Measurements from ENCODE around the gene UPF1.
"Not testable (repeated sequence)": the region's sequence is repeated elsewhere in the genome, so short reads cannot be mapped to it uniquely, and the experiment has no call there.

UPF1 gene

DNA sequence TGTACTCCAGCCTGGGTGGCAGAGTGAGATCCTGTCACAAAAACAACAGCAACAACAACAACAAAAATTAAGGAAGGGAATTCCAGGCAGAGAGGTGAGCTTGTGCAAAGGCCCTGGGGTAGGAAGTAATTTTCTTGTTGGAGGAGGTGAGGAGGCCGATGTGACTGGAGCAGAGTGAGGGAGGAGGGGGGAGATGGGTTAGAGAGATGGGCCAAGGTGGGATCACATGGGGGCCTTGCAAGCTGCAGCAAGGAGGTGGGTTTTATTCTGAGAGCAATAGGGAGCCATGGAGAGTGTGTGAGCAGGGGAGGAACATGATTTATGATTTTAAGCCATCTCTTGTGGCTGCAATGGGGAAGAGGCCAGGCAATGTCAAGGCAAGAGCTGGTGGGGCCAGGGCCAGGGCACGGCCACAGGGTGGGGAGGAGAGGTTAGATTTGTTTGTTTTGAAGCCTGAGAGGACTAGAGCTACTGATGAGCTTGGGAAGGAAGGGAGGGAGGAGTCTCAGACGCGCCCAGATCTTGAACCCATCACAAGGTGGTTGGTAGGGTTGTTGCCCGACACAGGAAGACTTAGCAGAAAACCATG is 28.1 kb upstream of the UPF1 start:
- ChIA-PET CTCF (no interaction called here), POLR2A (no interaction called here)
- peak; percentile 36; the same call in 1 of the 2 replicates for TF ChIP-seq PKNOX1 (IDR thresholded peaks at IDR 0.05)
- no peak for TF ChIP-seq HDGF (IDR thresholded peaks at IDR 0.05; ENCODE audit: borderline replicate concordance)

DNA sequence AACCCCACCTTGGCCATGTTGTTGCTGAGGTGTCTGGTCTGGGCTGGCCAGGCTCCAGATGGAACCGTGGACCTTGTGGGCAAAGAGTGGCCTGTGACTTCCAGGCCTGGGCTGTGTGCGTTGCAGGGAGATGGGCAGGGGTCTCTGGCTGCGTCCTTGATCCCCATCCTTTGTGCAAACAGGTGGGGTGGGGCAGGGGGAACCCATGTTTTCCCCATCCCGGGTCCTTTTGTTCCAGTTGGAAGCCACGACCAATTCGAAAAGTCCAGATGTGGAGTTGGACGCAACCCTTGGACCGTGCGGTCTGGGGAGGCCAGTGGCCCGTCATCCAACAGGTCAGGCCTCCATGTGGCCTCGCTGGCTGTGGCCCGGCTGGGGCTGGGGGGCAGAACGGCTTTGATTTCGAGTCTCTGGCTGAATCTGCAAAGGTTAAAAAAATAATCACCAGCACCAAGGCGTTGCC is 27.6 kb upstream of the UPF1 start:
- no peak for DNase-seq (ENCODE audit: extremely low spot score)
- TF ChIP-seq CTBP1 (IDR thresholded peaks at IDR 0.05; ENCODE audit: borderline replicate concordance): no peak
- no peak for TF ChIP-seq FOXA1 (IDR thresholded peaks at IDR 0.05)
- TF ChIP-seq FOXK2 (IDR thresholded peaks at IDR 0.05): no peak
- no peak for TF ChIP-seq ELF4 (IDR thresholded peaks at IDR 0.05)
- no peak for TF ChIP-seq SP1 (IDR thresholded peaks at IDR 0.05)
- CTCF ChIA-PET: no interaction called here

More for the DNA sequence above, 28.1 kb upstream of the UPF1 start:
- DNase-seq (ENCODE audit: extremely low spot score): no peak

GRCh38 chr19:18804643-18805042 is 27.1 kb upstream of the UPF1 start:
- ChIA-PET POLR2A (no interaction called here), CTCF (no interaction called here)
- DNase-seq (ENCODE audit: extremely low spot score): no peak
- TF ChIP-seq FOXM1 (IDR thresholded peaks at IDR 0.05; ENCODE audit: borderline replicate concordance): no peak
- no peak for TF ChIP-seq L3MBTL2 (conservative IDR thresholded peaks at IDR 0.05)
- TF ChIP-seq HDGF (IDR thresholded peaks at IDR 0.05; ENCODE audit: borderline replicate concordance): no peak
- no peak for TF ChIP-seq ZNF384 (IDR thresholded peaks at IDR 0.05)
- no peak for TF ChIP-seq CTBP1 (IDR thresholded peaks at IDR 0.05; ENCODE audit: borderline replicate concordance)
- TF ChIP-seq ARNT (IDR thresholded peaks at IDR 0.05): no peak
- no peak for TF ChIP-seq LEF1 (IDR thresholded peaks at IDR 0.05; ENCODE audit: borderline replicate concordance)
- no peak for TF ChIP-seq TARDBP (IDR thresholded peaks at IDR 0.05)
- no peak for TF ChIP-seq FOXA1 (IDR thresholded peaks at IDR 0.05)
- TF ChIP-seq BHLHE40 (IDR thresholded peaks at IDR 0.05; ENCODE audit: borderline replicate concordance): no peak
- no peak for TF ChIP-seq SP1 (IDR thresholded peaks at IDR 0.05)
- TF ChIP-seq PKNOX1 (IDR thresholded peaks at IDR 0.05): no peak
- TF ChIP-seq NFRKB (IDR thresholded peaks at IDR 0.05): no peak
- TF ChIP-seq SUZ12 (IDR thresholded peaks at IDR 0.05): no peak
- TF ChIP-seq FOXK2 (IDR thresholded peaks at IDR 0.05): no peak

More for the DNA sequence above, 27.6 kb upstream of the UPF1 start:
- POLR2A ChIA-PET: no interaction called here

GRCh38 chr19:18807861-18808331 is 23.9 kb upstream of the UPF1 start:
- no peak for DNase-seq (ENCODE audit: extremely low spot score)
- TF ChIP-seq PKNOX1 (IDR thresholded peaks at IDR 0.05): no peak
- TF ChIP-seq ELF4 (IDR thresholded peaks at IDR 0.05): no peak
- no peak for TF ChIP-seq SP1 (IDR thresholded peaks at IDR 0.05)
- no peak for TF ChIP-seq FOXK2 (IDR thresholded peaks at IDR 0.05)
- TF ChIP-seq HDGF (IDR thresholded peaks at IDR 0.05; ENCODE audit: borderline replicate concordance): no peak
- no peak for TF ChIP-seq SUZ12 (IDR thresholded peaks at IDR 0.05)
- TF ChIP-seq LEF1 (IDR thresholded peaks at IDR 0.05; ENCODE audit: borderline replicate concordance): no peak
- no peak for TF ChIP-seq NFRKB (IDR thresholded peaks at IDR 0.05)
- TF ChIP-seq ARNT (IDR thresholded peaks at IDR 0.05): no peak
- TF ChIP-seq CTBP1 (IDR thresholded peaks at IDR 0.05; ENCODE audit: borderline replicate concordance): no peak
- no peak for TF ChIP-seq BHLHE40 (IDR thresholded peaks at IDR 0.05; ENCODE audit: borderline replicate concordance)
- TF ChIP-seq FOXM1 (IDR thresholded peaks at IDR 0.05; ENCODE audit: borderline replicate concordance): no peak
- no peak for TF ChIP-seq FOXA1 (IDR thresholded peaks at IDR 0.05)
- TF ChIP-seq TARDBP (IDR thresholded peaks at IDR 0.05): no peak
- TF ChIP-seq L3MBTL2 (conservative IDR thresholded peaks at IDR 0.05): no peak
- no peak for TF ChIP-seq ZNF384 (IDR thresholded peaks at IDR 0.05)
- ChIA-PET POLR2A (no interaction called here), CTCF (no interaction called here)

GRCh38 chr19:18809149-18809868 is 22.4 kb upstream of the UPF1 start:
- CTCF ChIA-PET: no interaction called here

GRCh38 chr19:18811638-18812037 is 20.1 kb upstream of the UPF1 start:
- POLR2A ChIA-PET: interaction anchor here (1.0 kb wide), 1 partner anchor 20 kb away, joined by 5 read pairs; the partner anchor contains the start of gene UPF1
- CTCF ChIA-PET; DNase-seq (ENCODE audit: extremely low spot score): not testable (repeated sequence)

More at GRCh38 chr19:18809149-18809868, 22.4 kb upstream of the UPF1 start:
- DNase-seq (ENCODE audit: extremely low spot score): no peak
- TF ChIP-seq NFRKB (IDR thresholded peaks at IDR 0.05) (no peak), SUZ12 (IDR thresholded peaks at IDR 0.05) (no peak), FOXA1 (IDR thresholded peaks at IDR 0.05) (no peak)
- POLR2A ChIA-PET: no interaction called here

DNA sequence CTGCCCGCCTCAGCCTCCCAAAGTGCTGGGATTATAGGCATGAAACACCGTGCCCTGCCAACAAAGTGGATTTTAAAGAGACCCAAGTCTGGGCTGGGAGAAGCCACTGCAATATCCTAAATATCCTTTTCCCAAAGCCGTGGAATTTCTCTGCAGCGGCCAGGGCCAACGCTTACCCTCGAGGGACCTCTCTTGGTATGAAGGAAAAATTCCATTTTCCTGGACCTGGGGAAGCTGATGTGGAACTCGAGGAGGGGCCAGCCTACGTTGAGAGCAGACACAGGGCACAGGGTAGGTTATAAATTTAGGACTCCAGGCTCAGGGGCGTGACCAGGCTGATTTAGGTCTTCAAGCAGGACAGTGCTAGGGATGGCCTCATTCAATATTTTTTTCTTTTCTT is 17.7 kb upstream of the UPF1 start:
- POLR2A ChIA-PET: no interaction called here
- DNase-seq (ENCODE audit: extremely low spot score): no peak
- CTCF ChIA-PET: interaction anchor here (0.6 kb wide), 1 partner anchor 47 kb away, joined by 3 read pairs; no protein-coding TSS in a partner anchor
- TF ChIP-seq CTBP1 (IDR thresholded peaks at IDR 0.05; ENCODE audit: borderline replicate concordance): no peak
- no peak for TF ChIP-seq HDGF (IDR thresholded peaks at IDR 0.05; ENCODE audit: borderline replicate concordance)
- TF ChIP-seq ELF4 (IDR thresholded peaks at IDR 0.05): no peak
- no peak for TF ChIP-seq SUZ12 (IDR thresholded peaks at IDR 0.05)
- no peak for TF ChIP-seq FOXM1 (IDR thresholded peaks at IDR 0.05; ENCODE audit: borderline replicate concordance)
- no peak for TF ChIP-seq TARDBP (IDR thresholded peaks at IDR 0.05)
- no peak for TF ChIP-seq LEF1 (IDR thresholded peaks at IDR 0.05; ENCODE audit: borderline replicate concordance)
- TF ChIP-seq ARNT (IDR thresholded peaks at IDR 0.05): no peak
- no peak for TF ChIP-seq FOXK2 (IDR thresholded peaks at IDR 0.05)
- no peak for TF ChIP-seq L3MBTL2 (conservative IDR thresholded peaks at IDR 0.05)
